ENCODE data around the gene ST14. TPM values are rescaled to one million over a fixed set of nuclear protein-coding genes. Genes with fewer than 3 reads are reported as not detected.
"Not testable (repeated sequence)": the region's sequence is repeated elsewhere in the genome, so short reads cannot be mapped to it uniquely, and the experiment has no call there.

The ST14 gene
- total RNA-seq, 1 donor from 2014 or later: 1.8 TPM

DNA sequence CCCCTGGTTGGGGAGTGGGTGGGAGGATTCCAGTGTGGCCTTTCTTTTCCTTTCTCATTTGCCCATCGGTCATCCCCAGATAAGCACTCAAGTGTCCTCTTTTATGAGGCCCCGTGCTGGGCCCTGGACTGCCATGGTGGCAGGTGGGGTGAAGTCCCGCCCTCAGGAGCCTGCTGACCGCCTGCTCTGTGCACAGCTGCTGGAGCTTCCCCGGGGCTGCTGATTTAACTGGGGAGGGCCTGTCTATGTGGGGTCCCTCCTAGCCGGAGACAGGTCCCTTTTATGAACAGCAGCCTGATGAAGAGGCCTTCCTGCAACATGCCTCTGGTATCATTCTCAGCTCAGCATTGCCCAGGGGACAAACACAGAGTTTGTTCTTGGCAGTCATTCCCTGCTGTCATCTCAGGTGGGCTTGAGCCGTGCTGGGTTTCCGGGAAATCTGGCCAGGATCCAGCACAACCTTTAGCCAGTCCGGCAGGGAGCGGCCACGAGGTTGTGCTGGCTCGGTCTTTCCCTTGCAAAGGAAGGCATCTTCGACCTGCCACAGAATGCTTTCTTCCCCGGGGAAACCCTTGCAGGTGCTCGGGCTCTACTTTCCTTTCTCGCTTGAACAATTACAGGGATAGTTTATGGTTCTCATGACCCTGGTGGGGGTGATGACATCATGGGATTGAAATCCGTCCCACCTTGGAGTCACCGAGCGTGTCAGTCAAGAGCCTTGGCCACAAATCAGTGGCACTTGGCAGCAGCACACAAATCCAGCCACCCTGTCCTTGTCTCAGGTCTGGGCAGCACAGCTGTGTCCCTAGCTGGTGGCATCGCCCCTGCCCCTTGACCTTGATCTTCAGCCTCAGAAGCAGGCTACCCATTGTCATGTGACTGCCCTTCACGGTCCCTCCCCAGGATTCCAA lies 20.1 kb downstream of the ST14 start:
- DNase-seq (no peak), ATAC-seq (ENCODE audit: poor library complexity) (peak; percentile 4)
- intact Hi-C loops (cut with DNase I): no loop called here

DNA sequence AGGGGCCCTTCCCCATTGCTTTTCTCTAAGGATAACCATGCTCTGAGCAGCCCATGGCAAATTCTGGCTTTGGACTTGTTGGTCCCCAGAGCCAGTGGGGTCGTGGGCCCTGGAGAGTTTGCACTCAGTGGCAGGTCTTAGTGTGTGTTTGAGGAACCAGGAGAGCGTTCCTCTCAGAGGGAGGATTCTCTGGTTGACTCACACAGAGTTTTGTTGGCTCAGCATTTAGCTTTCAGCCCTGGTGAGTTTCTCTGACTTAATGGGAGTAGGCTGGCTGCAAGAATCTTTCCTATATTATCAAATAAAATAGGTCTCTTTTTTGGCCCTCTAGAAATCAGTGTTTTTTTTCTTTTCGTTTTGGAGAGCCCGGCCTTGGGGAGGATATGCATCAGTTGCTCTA lies 20.9 kb downstream of the ST14 start:
- ATAC-seq (ENCODE audit: poor library complexity) (no peak), DNase-seq (no peak)
- intact Hi-C loops (cut with DNase I): no loop called here

- no peak for ATAC-seq (ENCODE audit: poor library complexity)
- no peak for DNase-seq
- intact Hi-C loops (cut with DNase I): no loop called here
These were observed 21.3 kb downstream of the ST14 start for GRCh38 chr11:130180896-130181294.

- no peak for DNase-seq
These were observed 22.0 kb downstream of the ST14 start for GRCh38 chr11:130181295-130182272.

DNA sequence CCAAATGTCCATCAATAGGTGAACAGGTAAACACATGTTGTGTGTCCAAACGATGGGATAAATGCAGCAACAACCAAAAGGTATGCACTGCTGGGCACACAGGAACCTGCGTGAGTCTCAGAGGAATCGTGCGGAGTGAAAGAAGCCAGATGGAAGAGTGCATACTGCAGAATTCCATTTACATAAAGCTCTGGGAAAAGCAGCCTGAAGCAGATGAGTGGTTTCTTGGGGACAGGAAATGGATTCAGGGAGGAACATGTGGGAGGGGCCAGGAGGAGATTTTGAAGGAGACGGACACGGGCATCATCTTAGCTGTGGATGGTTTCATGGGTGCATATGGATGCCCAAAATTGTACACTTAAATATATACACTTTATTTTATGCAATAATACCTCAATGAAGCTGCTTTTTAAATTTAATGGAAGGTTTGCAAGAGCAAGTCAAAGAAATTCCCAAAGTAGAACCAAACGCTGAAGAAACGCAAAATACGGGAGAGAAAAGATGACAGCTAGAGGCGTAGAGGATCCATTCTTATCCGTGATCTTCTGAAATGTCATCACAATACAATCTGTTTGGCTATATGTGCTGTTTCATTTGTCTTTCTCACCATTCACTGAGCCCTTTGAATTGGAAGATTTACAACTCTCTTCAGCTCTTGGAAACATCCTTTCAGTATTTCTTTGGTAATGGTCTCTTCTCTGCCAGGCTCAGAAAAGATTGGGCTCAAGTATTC lies 24.5 kb downstream of the ST14 start:
- no peak for ATAC-seq (ENCODE audit: poor library complexity)
- no peak for DNase-seq
- intact Hi-C loops (cut with DNase I): no loop called here

More at GRCh38 chr11:130181295-130182272, 22.0 kb downstream of the ST14 start:
- intact Hi-C loops (cut with DNase I): no loop called here
- ATAC-seq (ENCODE audit: poor library complexity): peak; percentile 85

DNA sequence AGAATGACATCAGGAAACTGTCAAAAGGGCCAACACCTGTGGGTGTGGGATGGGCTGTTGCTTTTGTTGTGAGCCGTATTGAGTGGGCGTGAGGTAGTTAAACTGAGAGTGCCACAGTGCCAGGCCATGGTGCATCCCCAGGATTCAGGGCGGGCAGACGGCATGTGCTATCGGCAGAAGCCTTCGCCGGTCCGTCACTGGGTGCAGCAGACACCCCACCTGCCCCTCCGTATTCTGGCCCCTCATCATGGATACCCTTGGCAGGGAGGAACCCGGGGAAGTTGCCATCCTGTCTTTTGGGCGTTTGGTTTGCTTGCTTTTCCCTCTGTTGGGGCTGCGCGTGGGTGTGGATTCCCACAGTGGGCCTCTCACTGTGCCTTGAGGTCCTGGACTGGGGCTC lies 27.5 kb downstream of the ST14 start:
- ATAC-seq (ENCODE audit: poor library complexity) (no peak), DNase-seq (no peak)
- intact Hi-C loops (cut with DNase I): no loop called here

- no peak for ATAC-seq (ENCODE audit: poor library complexity)
- DNase-seq: no peak
- intact Hi-C loops (cut with DNase I): no loop called here
These were observed 28.5 kb downstream of the ST14 start for GRCh38 chr11:130188047-130188446.

GRCh38 chr11:130188585-130189347 lies 29.2 kb downstream of the ST14 start:
- no peak for ATAC-seq (ENCODE audit: poor library complexity)
- no peak for DNase-seq
- intact Hi-C loops (cut with DNase I): no loop called here

DNA sequence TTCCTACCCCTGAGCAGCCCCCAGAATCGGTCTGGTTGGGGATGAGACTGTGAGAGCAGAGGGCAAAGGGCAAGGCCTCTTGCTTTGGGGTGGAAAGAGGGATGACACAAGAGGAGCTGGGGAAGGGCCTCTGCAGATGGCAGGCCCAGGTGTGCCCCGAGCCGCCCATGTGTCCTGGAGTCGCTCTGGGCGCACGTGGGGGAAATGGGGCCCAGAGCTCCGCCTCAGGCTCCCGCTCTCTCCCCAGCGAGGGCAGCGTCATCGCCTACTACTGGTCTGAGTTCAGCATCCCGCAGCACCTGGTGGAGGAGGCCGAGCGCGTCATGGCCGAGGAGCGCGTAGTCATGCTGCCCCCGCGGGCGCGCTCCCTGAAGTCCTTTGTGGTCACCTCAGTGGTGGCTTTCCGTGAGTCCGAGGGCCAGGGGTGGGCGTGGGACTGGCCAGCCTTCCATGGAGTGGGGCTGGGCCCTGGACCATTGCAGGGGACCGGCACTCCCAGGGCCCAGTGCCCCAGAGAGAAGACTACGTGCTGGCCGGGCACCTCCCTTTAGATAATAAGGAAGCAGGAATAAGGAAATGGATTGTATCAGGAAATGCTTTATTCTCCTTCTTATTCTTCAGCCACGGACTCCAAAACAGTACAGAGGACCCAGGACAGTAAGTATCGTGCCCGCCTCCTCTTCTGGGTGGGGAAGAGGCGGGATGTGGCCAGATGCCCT lies 30.1 kb downstream of the ST14 start:
- no peak for ATAC-seq (ENCODE audit: poor library complexity)
- no peak for DNase-seq
- intact Hi-C loops (cut with DNase I): no loop called here

- intact Hi-C loops (cut with DNase I): no loop called here
- ATAC-seq (ENCODE audit: poor library complexity) (no peak), DNase-seq (no peak)
These were observed 30.8 kb downstream of the ST14 start for GRCh38 chr11:130190371-130190881.

DNA sequence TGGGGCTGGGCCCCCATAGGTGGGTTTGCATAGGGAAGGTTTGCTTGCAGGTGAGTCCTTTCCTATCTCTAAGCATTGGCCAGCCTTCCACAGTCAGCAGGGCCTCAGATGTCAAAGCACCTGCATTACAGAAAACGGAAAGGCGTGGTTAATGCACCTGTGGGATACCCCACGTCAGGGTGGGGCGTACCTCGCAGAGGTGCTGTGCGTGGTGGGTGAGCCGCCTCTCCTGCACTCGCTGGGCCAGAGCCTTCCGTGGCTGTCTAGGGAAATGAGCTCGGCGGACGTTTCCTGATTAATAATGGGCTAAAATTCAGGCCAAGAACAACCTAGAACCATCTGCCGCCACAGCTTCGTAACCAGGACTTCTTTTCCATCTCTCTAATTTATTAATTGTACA lies 32.3 kb downstream of the ST14 start:
- intact Hi-C loops (cut with DNase I): no loop called here
- DNase-seq: no peak
- no peak for ATAC-seq (ENCODE audit: poor library complexity)

GRCh38 chr11:130192845-130193267 lies 33.3 kb downstream of the ST14 start:
- intact Hi-C loops (cut with DNase I): no loop called here
- no peak for DNase-seq
- peak; percentile 40 for ATAC-seq (ENCODE audit: poor library complexity)

DNA sequence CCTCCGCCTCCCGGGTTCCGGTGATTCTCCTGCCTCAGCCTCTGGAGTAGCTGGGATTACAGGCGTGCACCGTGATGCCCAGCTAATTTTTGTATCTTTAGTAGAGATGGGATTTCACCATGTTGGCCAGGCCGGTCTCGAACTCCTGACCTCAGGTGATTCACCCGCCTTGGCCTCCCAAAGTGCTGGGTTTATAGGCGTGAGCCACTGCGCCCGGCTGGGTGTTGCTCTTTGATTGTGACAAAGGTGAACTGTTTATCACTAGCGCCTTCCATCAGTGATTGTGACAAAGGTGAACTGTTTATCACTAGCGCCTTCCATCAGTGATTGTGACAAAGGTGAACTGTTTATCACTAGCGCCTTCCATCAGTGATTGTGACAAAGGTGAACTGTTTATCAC lies 34.0 kb downstream of the ST14 start:
- DNase-seq; intact Hi-C loops (cut with DNase I): not testable (repeated sequence)

DNA sequence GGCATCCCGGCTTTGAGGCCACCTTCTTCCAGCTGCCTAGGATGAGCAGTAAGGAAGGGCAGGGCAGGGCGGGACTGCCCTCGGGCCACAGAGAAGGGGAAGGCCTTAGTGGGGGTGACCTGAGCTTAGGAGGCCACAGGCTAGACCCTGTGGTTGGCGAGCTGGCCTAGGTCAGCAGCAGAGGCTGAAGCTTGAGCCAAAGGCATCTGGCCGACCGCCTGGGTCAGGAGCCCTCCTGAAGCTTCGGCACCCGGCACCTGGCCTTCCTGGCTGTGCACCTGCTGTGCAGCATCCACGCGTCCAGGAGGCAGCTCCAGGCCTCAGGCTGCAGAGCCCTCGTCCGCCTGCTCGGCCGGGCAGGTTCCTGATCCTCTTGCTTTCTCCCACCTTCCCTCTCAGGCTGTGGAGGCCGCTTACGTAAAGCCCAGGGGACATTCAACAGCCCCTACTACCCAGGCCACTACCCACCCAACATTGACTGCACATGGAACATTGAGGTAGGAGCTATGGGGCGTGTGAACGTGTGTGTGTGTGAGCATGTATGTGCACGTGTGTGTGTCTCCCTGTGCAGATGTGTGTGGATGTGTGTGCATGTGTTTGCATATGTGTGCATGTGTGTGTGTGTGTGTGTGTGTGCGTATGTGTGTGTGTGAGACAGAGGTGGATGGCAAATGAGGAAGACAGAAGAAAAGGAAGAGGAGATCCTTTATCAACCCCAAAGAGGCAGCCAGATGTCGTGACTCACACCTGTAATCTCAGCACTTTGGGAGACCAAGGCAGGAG lies 34.9 kb downstream of the ST14 start:
- no peak for ATAC-seq (ENCODE audit: poor library complexity)
- intact Hi-C loops (cut with DNase I): no loop called here
- DNase-seq: no peak

More for the DNA sequence above, 34.0 kb downstream of the ST14 start:
- not testable (repeated sequence) for ATAC-seq (ENCODE audit: poor library complexity)

GRCh38 chr11:130197386-130198035 lies 37.9 kb downstream of the ST14 start:
- no peak for DNase-seq
- no peak for ATAC-seq (ENCODE audit: poor library complexity)
- intact Hi-C loops (cut with DNase I): no loop called here

GRCh38 chr11:130198292-130198691 lies 38.7 kb downstream of the ST14 start:
- intact Hi-C loops (cut with DNase I): no loop called here
- DNase-seq (no peak), ATAC-seq (ENCODE audit: poor library complexity) (no peak)

Data from Right ventricle myocardium superior (tissue), 1 donor.